HG03039 (cell line): ENCODE measurements around the gene IFNA17.
A peak's percentile ranks its signal among the peaks of the same experiment; 100 is the strongest.
"Not testable (repeated sequence)": the region's sequence is repeated elsewhere in the genome, so short reads cannot be mapped to it uniquely, and the experiment has no call there.

ENCODE experiments used
- ATAC-seq: cut with Tn5 transposase; IDR thresholded peaks from one replicate; pipeline ENCODE4 v1.9.1; 2021; ENCODE audit warnings: mild to moderate bottlenecking, moderate library complexity; ENCODE audit not compliant: unreplicated experiment

IFNA17 gene

GRCh38 chr9:21228122-21228521 lies at the start of gene IFNA17:
TSS of gene IFNA17 (minus strand) at chr9:21228222. CDS start at chr9:21228173, 49 bp downstream.
- no peak for ATAC-seq

- no peak for ATAC-seq
Measured at GRCh38 chr9:21268347-21268657, 40.3 kb upstream of the IFNA17 start.

GRCh38 chr9:21267485-21268346 lies 39.7 kb upstream of the IFNA17 start:
- ATAC-seq: no peak

- ATAC-seq: no peak
Measured at GRCh38 chr9:21266733-21267484, 38.9 kb upstream of the IFNA17 start.

DNA sequence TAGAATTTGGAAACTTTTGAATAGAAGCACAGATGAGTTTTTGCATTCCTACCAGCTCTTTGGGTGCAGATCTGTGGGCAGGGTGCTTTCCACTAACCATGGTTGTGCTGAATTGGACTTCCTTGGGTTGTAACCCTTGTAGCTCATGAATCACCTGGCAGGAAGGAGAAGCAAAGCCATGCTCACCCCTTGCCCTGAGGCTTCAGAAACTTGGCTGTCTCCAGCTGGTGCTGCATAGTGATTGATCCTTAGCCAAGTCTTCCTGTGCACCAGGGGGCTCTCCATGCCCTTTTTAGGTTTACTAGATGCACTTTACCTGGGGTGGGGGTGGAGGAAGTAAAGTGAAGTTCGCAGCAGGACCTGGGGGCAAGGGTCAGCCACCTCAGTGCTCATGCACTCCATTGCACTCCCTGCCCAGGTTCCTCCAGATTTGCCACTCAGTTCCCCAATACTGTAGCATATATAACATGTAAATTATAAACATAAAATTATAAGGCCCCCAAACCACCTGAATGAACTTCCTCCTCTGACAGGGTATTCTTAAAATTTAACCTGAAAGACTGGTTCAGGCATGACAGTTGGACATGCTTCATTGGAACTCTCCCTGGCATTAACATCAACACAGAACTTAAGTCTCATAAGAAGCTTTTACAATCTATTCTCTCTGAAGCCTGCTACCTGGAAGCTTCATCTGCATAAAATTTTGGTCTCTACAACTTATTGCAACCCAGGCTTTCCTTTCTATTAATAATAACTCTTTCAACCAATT lies 37.6 kb upstream of the IFNA17 start:
- ATAC-seq: no peak

DNA sequence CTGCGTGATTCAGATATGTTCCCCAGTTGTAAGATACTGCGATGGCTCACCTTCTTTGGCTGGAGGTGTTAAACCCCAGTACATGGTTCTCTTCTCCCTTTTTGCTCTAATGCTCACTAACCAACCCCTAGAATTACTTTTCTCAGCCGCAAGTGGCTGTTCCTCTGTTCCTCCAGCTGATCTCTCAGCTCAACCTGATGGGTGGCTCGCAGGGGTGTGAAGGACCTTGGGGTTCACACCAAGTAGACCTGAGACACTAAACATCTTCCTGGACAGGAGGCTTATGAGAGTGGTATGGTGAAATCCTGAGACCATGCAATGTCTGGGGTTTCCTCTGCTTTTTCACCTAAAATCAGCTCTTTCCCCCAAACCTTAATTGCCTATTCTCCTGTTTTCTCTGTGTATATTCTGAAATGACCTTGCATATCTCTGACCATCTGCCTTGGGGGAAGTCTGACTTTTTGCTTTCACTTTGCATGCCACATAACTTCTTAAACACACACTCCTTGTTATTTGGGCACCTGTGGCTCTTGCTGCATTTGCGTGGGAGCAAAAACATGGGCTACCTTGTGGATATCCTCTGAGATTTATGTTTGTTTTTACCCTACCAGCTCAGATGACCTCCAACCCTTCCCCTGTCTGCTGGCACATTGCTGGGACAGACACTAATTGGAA lies 27.7 kb upstream of the IFNA17 start:
- no peak for ATAC-seq

DNA sequence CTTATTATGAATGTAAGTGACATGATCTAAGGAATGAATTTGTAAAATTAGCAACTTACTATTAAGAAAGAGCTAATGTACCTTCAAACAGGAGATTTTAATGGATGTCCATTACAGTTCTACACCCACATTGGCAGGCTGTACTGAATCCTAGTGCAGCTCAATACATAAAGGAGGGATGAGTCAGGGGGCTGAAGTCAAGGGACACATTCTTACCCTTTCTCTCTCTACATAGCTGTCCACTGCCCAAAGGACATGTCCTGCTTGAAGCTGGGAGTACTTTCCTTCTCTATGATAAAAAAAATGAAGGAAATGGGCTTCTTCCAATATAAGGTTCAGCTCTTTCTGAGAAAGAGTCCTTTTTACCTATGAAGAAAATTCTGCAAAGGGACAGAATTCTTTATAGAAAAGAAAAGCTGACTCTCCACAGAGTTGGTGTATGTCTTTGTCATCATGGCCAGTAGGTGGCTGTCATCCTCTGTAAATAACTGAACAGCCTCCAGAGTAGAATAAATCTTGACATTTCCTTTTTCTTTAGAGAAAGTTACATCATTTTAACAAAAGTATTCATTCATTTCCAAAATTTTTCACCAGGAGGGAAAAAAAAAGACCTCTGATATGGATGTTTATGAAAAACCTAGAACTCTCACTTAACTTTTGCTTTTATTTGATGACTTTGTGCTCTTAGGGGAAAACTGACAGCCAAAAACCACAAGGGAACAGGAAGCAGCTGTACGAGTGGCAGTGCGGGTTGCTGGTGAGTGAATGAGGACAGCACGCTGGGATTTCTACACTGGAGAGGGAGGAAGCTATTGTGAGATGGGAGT lies 24.9 kb upstream of the IFNA17 start:
- ATAC-seq: peak; percentile 81

DNA sequence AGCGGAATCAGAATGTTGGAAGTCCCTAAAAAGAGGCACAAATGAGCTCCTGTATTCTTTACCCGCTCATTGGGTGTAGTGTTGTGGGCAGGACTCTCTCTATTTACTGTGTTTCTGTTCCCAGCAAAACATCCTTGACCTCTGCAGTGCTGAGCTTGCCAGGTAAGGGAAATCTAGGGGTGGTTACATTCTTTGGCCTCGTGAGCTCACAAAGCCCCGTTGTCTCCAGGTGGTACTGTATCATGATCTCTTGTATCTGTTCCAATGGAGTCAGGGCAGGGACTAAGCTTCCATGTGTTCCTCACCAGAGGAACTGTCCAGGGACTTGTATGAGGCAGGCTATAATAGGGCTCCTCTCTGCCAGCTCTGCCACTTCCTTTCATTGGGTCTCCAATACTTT lies 23.6 kb upstream of the IFNA17 start:
- no peak for ATAC-seq

GRCh38 chr9:21251190-21251589 lies 23.2 kb upstream of the IFNA17 start:
- ATAC-seq: no peak

- no peak for ATAC-seq
Measured at GRCh38 chr9:21244836-21245235, 16.8 kb upstream of the IFNA17 start.

DNA sequence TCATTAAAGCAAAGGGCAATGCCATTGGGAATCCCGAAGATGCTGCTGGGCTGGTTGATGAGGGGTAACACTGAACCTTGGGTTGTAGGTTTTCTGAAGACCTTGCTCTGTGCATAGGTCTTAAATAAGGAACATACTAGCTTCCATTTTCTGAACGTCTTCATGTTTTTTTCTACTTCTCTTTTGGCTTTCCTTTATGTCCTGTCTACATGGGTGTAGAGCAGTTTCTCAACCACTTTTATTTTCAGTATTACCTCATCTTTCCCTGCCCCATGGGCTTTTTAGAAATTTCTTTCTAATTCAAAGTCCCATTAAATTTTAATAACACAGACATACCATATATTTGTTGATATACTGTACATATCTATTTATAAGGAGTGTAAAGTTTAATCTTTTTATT lies 11.9 kb upstream of the IFNA17 start, which contains the start of gene IFNA14:
Gene IFNA14, minus strand, starts transcription at position 95 of the 400 bp plus-strand sequence. Its CDS starts 70 bp downstream, at position 25.
- ATAC-seq: no peak

DNA sequence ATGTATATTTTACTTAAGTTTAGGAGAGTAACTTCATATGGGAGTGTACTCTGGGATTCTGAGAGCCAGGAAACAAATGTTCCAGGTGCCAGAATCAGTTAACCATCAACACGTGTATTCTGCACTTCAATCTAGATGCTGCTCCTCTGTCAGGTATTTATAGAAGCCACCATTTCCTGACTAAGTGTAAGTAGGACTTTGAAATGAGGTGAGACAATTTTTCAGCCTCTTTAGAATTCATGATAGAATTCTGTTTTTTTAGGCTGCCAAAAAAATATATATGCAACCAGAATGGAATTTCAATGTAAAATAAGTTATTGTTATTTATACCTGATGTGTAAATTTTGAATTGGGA lies 8.3 kb upstream of the IFNA17 start:
- ATAC-seq: not testable (repeated sequence)

GRCh38 chr9:21235468-21236359 lies 7.7 kb upstream of the IFNA17 start:
- ATAC-seq: peak; percentile 86

GRCh38 chr9:21234153-21234687 lies 6.2 kb upstream of the IFNA17 start:
- ATAC-seq: no peak

DNA sequence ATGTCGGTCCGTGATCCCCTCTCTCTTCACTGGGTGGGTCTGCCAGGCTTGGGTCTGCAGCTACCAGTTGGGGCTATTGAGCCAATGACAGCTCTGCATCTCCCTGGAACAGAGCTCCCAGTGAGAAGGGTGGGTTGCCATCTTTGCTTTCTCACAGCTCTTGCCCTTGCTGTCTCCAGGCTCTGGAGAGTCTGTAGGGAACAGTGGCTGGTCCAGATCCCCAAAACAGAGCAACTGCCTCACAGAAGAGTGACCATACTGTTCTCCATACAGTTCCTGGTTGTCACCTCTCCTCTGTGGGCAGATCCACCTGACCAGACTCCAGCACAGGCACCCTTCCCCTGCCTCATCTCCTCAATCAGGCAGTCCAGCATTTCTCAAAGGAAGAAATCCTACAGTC lies 5.2 kb upstream of the IFNA17 start:
- ATAC-seq: no peak

GRCh38 chr9:21217211-21217610 lies 10.8 kb downstream of the IFNA17 start, which contains the start of gene IFNA16:
TSS of gene IFNA16 (minus strand) at chr9:21217311. CDS start at chr9:21217305, 6 bp downstream.
- ATAC-seq: not testable (repeated sequence)

DNA sequence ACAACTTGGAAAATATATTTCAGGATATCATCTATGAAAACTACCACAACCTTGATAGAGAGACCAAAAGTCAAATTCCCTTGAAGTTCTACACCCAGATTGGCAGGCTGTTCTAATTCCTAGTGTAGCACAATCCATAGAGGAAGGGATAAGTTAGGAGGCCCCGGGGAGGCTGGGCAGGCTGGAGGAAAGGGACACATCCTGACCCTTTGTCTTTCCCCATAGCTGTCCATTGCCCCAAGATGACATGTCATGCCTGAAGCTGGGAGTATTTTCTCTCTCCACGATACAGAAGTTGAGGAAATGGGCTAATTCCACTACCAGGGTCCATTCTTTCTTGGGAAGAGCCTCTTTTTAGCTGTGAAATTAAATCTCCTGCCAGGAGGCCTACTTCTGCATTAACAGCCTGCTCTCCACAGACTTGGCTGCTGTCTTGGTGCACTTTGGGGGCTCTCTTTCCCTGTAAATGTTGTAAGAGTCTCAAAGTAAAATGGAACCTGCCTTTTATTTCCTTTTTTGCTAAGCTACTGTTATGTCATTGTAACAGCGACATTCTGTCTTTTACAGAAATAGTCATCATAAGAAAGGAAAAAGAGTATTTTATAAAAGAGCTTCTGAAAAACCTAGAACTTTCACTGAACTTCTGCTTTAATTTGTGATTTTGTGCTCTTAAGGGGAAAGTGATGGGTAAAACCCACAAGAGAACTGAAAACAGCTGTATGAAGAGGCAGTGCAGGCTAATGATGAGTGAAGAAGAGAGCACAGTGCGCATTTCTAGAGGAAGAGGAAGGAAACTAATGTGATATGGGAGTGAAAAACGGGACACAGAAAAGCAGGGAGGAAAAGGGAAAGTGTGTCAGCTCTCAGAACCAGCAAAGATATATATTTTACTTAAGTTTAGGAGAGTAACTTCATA lies 14.4 kb downstream of the IFNA17 start:
- ATAC-seq: not testable (repeated sequence)

GRCh38 chr9:21212160-21212559 lies 15.9 kb downstream of the IFNA17 start:
- not testable (repeated sequence) for ATAC-seq
